HG03575 (cell line): ENCODE data around the gene VPS13D.

Experiments
- ATAC-seq: cut with Tn5 transposase; IDR thresholded peaks from one replicate; pipeline ENCODE4 v1.9.1; 2021; ENCODE audit not compliant: unreplicated experiment, insufficient number of reproducible peaks, low FRiP score; ENCODE audit errors: extremely low read depth

The VPS13D gene

DNA sequence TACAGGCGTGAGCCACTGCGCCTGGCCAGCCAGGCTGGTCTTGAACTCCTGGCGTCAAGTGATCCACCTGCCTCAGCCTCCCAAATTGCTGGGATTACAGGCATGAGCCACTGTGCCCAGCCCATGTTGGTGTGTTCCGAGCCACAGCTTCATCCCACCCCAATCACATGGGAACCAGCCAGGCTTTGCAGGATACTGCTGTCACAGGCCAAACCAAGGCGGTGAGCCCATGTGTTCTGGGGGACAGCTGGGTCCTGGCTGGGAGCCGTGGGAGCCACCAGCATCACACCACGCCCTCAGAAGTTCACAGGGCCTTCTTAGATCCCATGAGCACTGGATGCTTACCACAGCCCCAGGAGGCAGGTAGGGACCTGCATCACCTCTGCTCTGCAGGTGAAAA lies 331.3 kb downstream of the VPS13D start:
- ATAC-seq, result no peak
